Liver (tissue), 9 donors: ENCODE measurements around the gene SLC22A31. TPM values are rescaled to one million over a fixed set of nuclear protein-coding genes. Genes with fewer than 3 reads are reported as not detected.

Source experiments
- DNase-seq: peaks from one replicate; pipeline ENCODE4 v3.0.0-alpha.2; 2017; ENCODE audit warnings: low spot score
- H3K27ac ChIP-seq, 2 donors: one replicate each; pipeline ENCODE4 v1.7.0; 2013; ENCODE audit warnings: inconsistent platforms in 2 of 2, low read length in 2 of 2, control low read depth in 1 of 2, low read depth in 1 of 2, mild to moderate bottlenecking in 1 of 2
- H3K27me3 ChIP-seq, 4 donors: one replicate each; pipeline versions ENCODE4 v1.6.1 to v1.7.0; 2013; ENCODE audit warnings: low read length in 3 of 4, inconsistent platforms in 1 of 4, mild to moderate bottlenecking in 1 of 4, moderate library complexity in 1 of 4; ENCODE audit not compliant: control insufficient read depth in 4 of 4, insufficient read depth in 4 of 4
- H3K36me3 ChIP-seq, 4 donors: one replicate each; pipeline versions ENCODE4 v1.6.1 to v1.7.0; 2013; ENCODE audit warnings: low read length in 3 of 4, mild to moderate bottlenecking in 3 of 4, low read depth in 1 of 4, moderate library complexity in 1 of 4; ENCODE audit not compliant: control insufficient read depth in 4 of 4, insufficient read depth in 3 of 4
- H3K4me1 ChIP-seq, 4 donors: one replicate each; pipeline versions ENCODE4 v1.6.1 to v1.7.0; 2013; ENCODE audit warnings: low read length in 3 of 4, mild to moderate bottlenecking in 3 of 4, moderate library complexity in 1 of 4; ENCODE audit not compliant: control insufficient read depth in 4 of 4, insufficient read depth in 4 of 4
- H3K4me3 ChIP-seq, 3 donors: one replicate each; pipeline versions ENCODE4 v1.6.1 to v1.7.0; 2013; ENCODE audit warnings: low read length in 3 of 3, control low read depth in 1 of 3, low read depth in 1 of 3, mild to moderate bottlenecking in 1 of 3
- H3K9ac ChIP-seq, 2 donors: one replicate each; pipeline ENCODE4 v1.7.0; 2013; ENCODE audit warnings: low read length in 2 of 2, mild to moderate bottlenecking in 2 of 2, moderate library complexity in 2 of 2, control low read depth in 1 of 2, low read depth in 1 of 2
- H3K9me3 ChIP-seq, 4 donors: one replicate each; pipeline versions ENCODE4 v1.6.1 to v1.7.0; 2013; ENCODE audit warnings: low read length in 3 of 4; ENCODE audit not compliant: control insufficient read depth in 4 of 4
- ATF3 ChIP-seq: IDR thresholded peaks from 2 replicates; pipeline ENCODE4 v1.6.1; 2016; ENCODE audit warnings: antibody characterized with exemption
- EGR1 ChIP-seq, 2 donors: IDR thresholded peaks; 2 replicates each; pipeline ENCODE4 v1.6.1; 2016 to 2018; ENCODE audit warnings: antibody characterized with exemption in 2 of 2, low read depth in 2 of 2
- FOXA1 ChIP-seq: IDR thresholded peaks from 2 replicates; pipeline ENCODE4 v1.6.1; 2016; ENCODE audit warnings: antibody characterized with exemption
- FOXA2 ChIP-seq: IDR thresholded peaks from 2 replicates; pipeline ENCODE4 v1.6.1; 2016; ENCODE audit warnings: antibody characterized with exemption
- HNF4A ChIP-seq, 2 donors: conservative IDR thresholded peaks; 2 replicates each; pipeline ENCODE4 v1.6.1; 2016; ENCODE audit warnings: antibody characterized with exemption in 2 of 2, mild to moderate bottlenecking in 2 of 2
- HNF4G ChIP-seq: IDR thresholded peaks from 2 replicates; pipeline ENCODE4 v1.6.1; 2016; ENCODE audit warnings: antibody characterized with exemption
- JUND ChIP-seq, 2 donors: IDR thresholded peaks; 2 replicates each; pipeline ENCODE4 v1.6.1; 2016; ENCODE audit warnings: antibody characterized with exemption in 2 of 2
- MAX ChIP-seq: IDR thresholded peaks from 2 replicates; pipeline ENCODE4 v1.6.1; 2016; ENCODE audit warnings: antibody characterized with exemption
- NR2F2 ChIP-seq: IDR thresholded peaks from 2 replicates; pipeline ENCODE4 v1.6.1; 2016; ENCODE audit warnings: antibody characterized with exemption
- RAD21 ChIP-seq, 2 donors: IDR thresholded peaks; 2 replicates each; pipeline ENCODE4 v1.6.1; 2016; ENCODE audit warnings: antibody characterized with exemption in 2 of 2, mild to moderate bottlenecking in 2 of 2
- REST ChIP-seq: IDR thresholded peaks from 2 replicates; pipeline ENCODE4 v1.6.1; 2016; ENCODE audit warnings: antibody characterized with exemption, mild to moderate bottlenecking
- RXRA ChIP-seq, 2 donors: IDR thresholded peaks; 2 replicates each; pipeline ENCODE4 v1.6.1; 2017 to 2018; ENCODE audit warnings: antibody characterized with exemption in 2 of 2, mild to moderate bottlenecking in 1 of 2
- SP1 ChIP-seq: IDR thresholded peaks from 2 replicates; pipeline ENCODE4 v1.6.1; 2018; ENCODE audit warnings: antibody characterized with exemption, mild to moderate bottlenecking
- TAF1 ChIP-seq: conservative IDR thresholded peaks from 2 replicates; pipeline ENCODE4 v1.6.1; 2016; ENCODE audit warnings: antibody characterized with exemption, mild to moderate bottlenecking
- YY1 ChIP-seq: IDR thresholded peaks from 2 replicates; pipeline ENCODE4 v1.6.1; 2016; ENCODE audit warnings: antibody characterized with exemption, mild to moderate bottlenecking
- WGBS: extraction: QIAGEN DNeasy Blood & Tissue Kit; methylation state at CpG from one replicate; pipeline ENCODE4 v1.1.7; 2013; 5-methylcytosine and 5-hydroxymethylcytosine counted together
- polyA plus RNA-seq, 2 donors: library from polyadenylated mRNA; stranded (reverse) in 1 of 2; unstranded in 1 of 2; fragments of 200-250 nt in 1 of 2; fragments of >200 nt in 1 of 2; fragmentation: Nextera tagmentation in 1 of 2; extraction: Ambion mirVana in 1 of 2; gene quantifications; one replicate each; pipeline versions ENCODE4 v1.2.1 to v1.2.3, GENCODE V29; 2013 to 2015
- total RNA-seq, 2 donors: library from RNA; depleted of rRNA; stranded (reverse); fragments of >200 nt; gene quantifications; one replicate each; pipeline ENCODE4 v1.2.3, GENCODE V29; 2014
- donor health status: healthy.
- donor health status: healthy.
- donor health status: healthy.
- donor health status: healthy.
- donor health status: healthy.

Gene SLC22A31
- total and polyA plus RNA-seq, 4 donors = 0.15 to 0.50 (median 0.48) TPM; not detected in 1

- Histone ChIP-seq H3K4me3 (no peak overlapping the region), H3K9me3 (peaks cover 0 to 11% (median 5%) of the 10 kb centered on the region in 4 donors), H3K4me1 (no peaks in the 10 kb centered on the region), H3K27me3 (no peaks in the 10 kb centered on the region), H3K36me3 (peaks cover 9 to 41% (median 18%) of the 10 kb centered on the region in 4 donors), H3K9ac (no peak overlapping the region), H3K27ac (no peak overlapping the region)
- 97% methylated on average over 9 of the region's 9 CpGs for WGBS
- no peak for DNase-seq
- TF ChIP-seq RAD21 (IDR thresholded peaks at IDR 0.05) = no peak
- TF ChIP-seq HNF4G = no peak
- TF ChIP-seq FOXA2 = no peak
- TF ChIP-seq EGR1 (IDR thresholded peaks at IDR 0.05; ENCODE audit: low read depth in 2 of 2) = no peak
- TF ChIP-seq NR2F2 = no peak
- TF ChIP-seq FOXA1 = no peak
- TF ChIP-seq SP1 = no peak
- TF ChIP-seq ATF3 = no peak
- no peak for TF ChIP-seq JUND (IDR thresholded peaks at IDR 0.05)
- TF ChIP-seq HNF4A (conservative IDR thresholded peaks at IDR 0.05) = no peak
- TF ChIP-seq REST = no peak
- TF ChIP-seq RXRA (IDR thresholded peaks at IDR 0.05) = no peak
- no peak for TF ChIP-seq TAF1
- no peak for TF ChIP-seq YY1
- no peak for TF ChIP-seq MAX
Measured at GRCh38 chr16:89149386-89149785, 51.0 kb downstream of the SLC22A31 start.

- Histone ChIP-seq H3K4me1 (no peaks in the 10 kb centered on the region), H3K36me3 (peaks cover 7 to 42% (median 18%) of the 10 kb centered on the region in 4 donors), H3K27ac (no peak overlapping the region), H3K9me3 (peaks cover 0 to 11% (median 5%) of the 10 kb centered on the region in 4 donors), H3K4me3 (no peak overlapping the region), H3K27me3 (no peaks in the 10 kb centered on the region), H3K9ac (no peak overlapping the region)
- 89% methylated on average over 11 of the region's 11 CpGs for WGBS
- TF ChIP-seq RAD21 (IDR thresholded peaks at IDR 0.05) = no peak
- no peak for TF ChIP-seq YY1
- no peak for TF ChIP-seq TAF1
- no peak for TF ChIP-seq FOXA2
- TF ChIP-seq RXRA (IDR thresholded peaks at IDR 0.05) = no peak
- no peak for TF ChIP-seq HNF4A (conservative IDR thresholded peaks at IDR 0.05)
- DNase-seq = no peak
Measured at GRCh38 chr16:89147085-89147817, 53.1 kb downstream of the SLC22A31 start.
